ENCODE data around the gene TSPAN2. TPM values are rescaled to one million over a fixed set of nuclear protein-coding genes. Genes with fewer than 3 reads are reported as not detected.

TSPAN2 gene
- total RNA-seq, 1 donor from 2014 or later, result 5.3 TPM

DNA sequence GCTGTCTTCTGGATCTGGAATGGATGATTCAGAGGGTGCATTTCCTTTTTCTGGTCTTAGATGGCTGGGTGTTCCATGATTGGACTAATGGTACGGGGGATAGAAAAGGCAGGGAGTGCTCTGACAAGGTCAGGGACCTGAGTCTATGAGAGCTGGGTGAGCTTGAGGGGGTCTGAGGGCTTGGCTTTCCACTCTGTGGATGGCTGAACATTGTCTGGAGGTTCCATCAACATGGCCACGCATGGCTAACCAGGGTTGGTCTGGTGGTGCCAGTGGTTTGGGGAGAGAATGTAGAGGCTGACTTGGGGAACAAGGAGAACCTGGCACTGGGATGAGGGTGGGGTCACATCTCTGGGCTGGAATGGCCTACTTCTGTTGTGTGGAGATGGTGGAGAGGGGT lies 41.5 kb upstream of the TSPAN2 start:
- Histone ChIP-seq H3K27ac (replicated peaks) (no peak overlapping the region), H3K27me3 (ENCODE audit: low read depth) (no peaks in the 10 kb centered on the region), H3K9me3 (replicated peaks) (no peaks in the 10 kb centered on the region), H3K36me3 (no peaks in the 10 kb centered on the region), H3K4me1 (peaks cover 14% of the 10 kb centered on the region), H3K4me3 (no peak overlapping the region)
- intact Hi-C loops (cut with micrococcal nuclease), result loop anchor here (10.0 kb wide), 1 partner anchor 464 kb away; no protein-coding TSS in a partner anchor
- no peak for DNase-seq
- TF ChIP-seq, protein P1, sequence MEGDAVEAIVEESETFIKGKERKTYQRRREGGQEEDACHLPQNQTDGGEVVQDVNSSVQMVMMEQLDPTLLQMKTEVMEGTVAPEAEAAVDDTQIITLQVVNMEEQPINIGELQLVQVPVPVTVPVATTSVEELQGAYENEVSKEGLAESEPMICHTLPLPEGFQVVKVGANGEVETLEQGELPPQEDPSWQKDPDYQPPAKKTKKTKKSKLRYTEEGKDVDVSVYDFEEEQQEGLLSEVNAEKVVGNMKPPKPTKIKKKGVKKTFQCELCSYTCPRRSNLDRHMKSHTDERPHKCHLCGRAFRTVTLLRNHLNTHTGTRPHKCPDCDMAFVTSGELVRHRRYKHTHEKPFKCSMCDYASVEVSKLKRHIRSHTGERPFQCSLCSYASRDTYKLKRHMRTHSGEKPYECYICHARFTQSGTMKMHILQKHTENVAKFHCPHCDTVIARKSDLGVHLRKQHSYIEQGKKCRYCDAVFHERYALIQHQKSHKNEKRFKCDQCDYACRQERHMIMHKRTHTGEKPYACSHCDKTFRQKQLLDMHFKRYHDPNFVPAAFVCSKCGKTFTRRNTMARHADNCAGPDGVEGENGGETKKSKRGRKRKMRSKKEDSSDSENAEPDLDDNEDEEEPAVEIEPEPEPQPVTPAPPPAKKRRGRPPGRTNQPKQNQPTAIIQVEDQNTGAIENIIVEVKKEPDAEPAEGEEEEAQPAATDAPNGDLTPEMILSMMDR (IDR thresholded peaks at IDR 0.05; ENCODE audit: borderline replicate concordance), result no peak

DNA sequence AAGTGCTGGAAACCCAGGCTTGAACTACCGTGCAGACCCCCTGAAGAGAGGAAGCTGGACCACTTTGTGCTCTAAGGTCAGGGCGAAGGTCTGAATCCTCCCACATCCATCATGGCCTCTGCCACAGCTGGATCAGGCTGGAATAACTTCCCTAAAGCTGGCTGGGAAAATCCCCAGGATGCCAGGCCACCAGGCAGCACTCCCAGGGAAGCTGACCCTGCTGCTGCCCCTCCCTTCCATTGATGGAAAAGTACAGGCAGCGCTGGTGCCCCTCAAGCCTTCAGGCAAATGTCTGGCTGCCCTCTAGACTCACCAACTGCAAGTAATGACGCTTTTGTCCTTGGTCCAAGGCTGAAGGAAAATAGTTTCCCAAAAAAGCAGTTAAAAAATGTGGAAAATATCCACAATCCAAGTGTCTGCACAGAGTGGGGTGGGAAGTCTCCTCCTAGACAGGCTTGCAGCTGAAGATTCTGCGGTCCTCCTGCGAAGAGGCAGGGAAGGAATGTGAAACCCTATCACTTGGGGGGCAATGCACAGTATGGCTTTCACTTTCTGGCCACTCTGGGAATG lies 39.9 kb upstream of the TSPAN2 start:
- H3K27me3 ChIP-seq (ENCODE audit: low read depth), result no peaks in the 10 kb centered on the region
- intact Hi-C loops (cut with micrococcal nuclease), result no loop called here
- TF ChIP-seq, protein P1 (IDR thresholded peaks at IDR 0.05; ENCODE audit: borderline replicate concordance), result no peak

DNA sequence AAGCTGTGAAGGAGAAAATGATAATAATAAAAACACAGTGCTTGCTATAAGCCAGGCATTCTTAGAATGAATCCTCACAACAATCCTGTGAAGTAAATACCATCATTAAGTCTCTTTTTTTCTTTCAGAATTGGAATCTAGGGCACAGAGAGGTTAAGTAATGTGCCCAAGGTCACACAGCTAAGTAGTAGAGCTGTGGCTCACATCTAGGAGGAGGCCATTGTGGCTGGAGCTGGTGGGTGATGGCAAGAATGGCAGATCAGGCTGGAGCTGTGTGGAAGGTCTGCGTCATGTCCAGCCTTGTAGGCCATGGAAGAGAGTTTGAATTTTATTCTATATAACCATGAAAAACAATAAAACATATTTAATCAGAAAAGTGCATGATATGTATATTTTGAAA lies 38.2 kb upstream of the TSPAN2 start:
- TF ChIP-seq, protein P1 (IDR thresholded peaks at IDR 0.05; ENCODE audit: borderline replicate concordance), result no peak
- Histone ChIP-seq H3K27me3 (ENCODE audit: low read depth) (no peaks in the 10 kb centered on the region), H3K4me3 (no peak overlapping the region), H3K9me3 (replicated peaks) (peaks cover 22% of the 10 kb centered on the region), H3K36me3 (no peaks in the 10 kb centered on the region), H3K4me1 (no peaks in the 10 kb centered on the region), H3K27ac (replicated peaks) (no peak overlapping the region)
- no peak for DNase-seq
- intact Hi-C loops (cut with micrococcal nuclease), result no loop called here

More for the DNA sequence above, 39.9 kb upstream of the TSPAN2 start:
- Histone ChIP-seq H3K4me1 (peaks cover 2% of the 10 kb centered on the region), H3K27ac (replicated peaks) (no peak overlapping the region), H3K36me3 (no peaks in the 10 kb centered on the region), H3K9me3 (replicated peaks) (peaks cover 6% of the 10 kb centered on the region), H3K4me3 (no peak overlapping the region)
- DNase-seq, result no peak

DNA sequence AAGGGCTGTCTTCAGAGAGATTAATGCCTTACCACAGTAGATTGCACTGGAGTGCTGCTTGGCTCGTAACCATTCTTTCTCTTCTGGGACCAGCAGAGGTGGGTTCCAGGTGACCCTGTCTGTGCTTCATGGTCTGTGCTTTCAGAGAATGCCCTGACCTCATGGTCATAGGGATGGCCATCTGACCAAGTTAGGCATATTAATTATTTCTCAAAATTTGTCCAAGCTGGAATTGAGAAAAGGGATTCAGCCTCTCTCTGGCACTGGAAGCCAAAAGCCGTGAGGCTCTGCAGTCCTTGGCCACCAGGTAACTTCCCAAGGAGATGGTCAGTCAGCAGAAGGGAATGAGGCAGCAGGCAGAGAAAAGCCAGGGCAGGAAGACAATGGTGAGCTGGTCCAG lies 37.2 kb upstream of the TSPAN2 start:
- DNase-seq, result no peak
- Histone ChIP-seq H3K36me3 (no peaks in the 10 kb centered on the region), H3K4me3 (no peak overlapping the region), H3K4me1 (no peaks in the 10 kb centered on the region), H3K27ac (replicated peaks) (no peak overlapping the region), H3K9me3 (replicated peaks) (peaks cover 33% of the 10 kb centered on the region), H3K27me3 (ENCODE audit: low read depth) (no peaks in the 10 kb centered on the region)
- TF ChIP-seq, protein P1 (IDR thresholded peaks at IDR 0.05; ENCODE audit: borderline replicate concordance), result no peak
- intact Hi-C loops (cut with micrococcal nuclease), result no loop called here

DNA sequence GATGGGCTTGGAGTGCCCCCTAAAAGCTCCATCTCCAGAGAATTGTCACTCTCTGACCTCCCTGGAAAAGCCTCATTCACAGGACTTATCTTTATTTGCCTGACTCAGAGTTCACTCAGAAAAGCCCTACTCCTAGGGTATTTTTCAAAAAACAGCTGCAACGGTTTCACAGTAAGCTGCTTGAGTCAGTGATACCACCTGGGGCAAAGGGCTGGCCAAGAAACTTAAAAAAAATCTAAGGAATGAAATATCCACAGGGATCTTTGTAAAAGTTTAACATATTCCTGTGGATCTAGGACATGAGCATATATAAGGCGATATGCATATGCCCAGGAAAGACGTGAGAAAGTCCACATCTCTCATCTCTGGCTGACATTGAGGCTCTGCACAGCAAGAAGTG lies 33.8 kb upstream of the TSPAN2 start:
- TF ChIP-seq, protein P1 (IDR thresholded peaks at IDR 0.05; ENCODE audit: borderline replicate concordance), result no peak
- Histone ChIP-seq H3K9me3 (replicated peaks) (peaks cover 36% of the 10 kb centered on the region), H3K36me3 (no peaks in the 10 kb centered on the region), H3K4me3 (no peak overlapping the region), H3K27me3 (ENCODE audit: low read depth) (peaks cover 13% of the 10 kb centered on the region), H3K4me1 (no peaks in the 10 kb centered on the region), H3K27ac (replicated peaks) (no peak overlapping the region)
- DNase-seq, result no peak
- intact Hi-C loops (cut with micrococcal nuclease), result no loop called here

Measured in left ventricle myocardium inferior (tissue), 1 donor.